B cell (primary cell): Measurements from ENCODE around the gene PCDH15.

Experiments
- EZH2 ChIP-seq: IDR thresholded peaks from 2 replicates; pipeline ENCODE4 v1.6.1; 2012; ENCODE audit warnings: borderline replicate concordance, low read depth, mild to moderate bottlenecking, moderate library complexity, low read length; ENCODE audit not compliant: insufficient read depth, poor library complexity, severe bottlenecking
- TF ChIP-seq, protein P1 (sequence below): fragments of 200-600 bp; IDR thresholded peaks from one replicate; pipeline ENCODE4 v1.8.0; 2022; ENCODE audit warnings: antibody characterized with exemption, mild to moderate bottlenecking

DNA sequence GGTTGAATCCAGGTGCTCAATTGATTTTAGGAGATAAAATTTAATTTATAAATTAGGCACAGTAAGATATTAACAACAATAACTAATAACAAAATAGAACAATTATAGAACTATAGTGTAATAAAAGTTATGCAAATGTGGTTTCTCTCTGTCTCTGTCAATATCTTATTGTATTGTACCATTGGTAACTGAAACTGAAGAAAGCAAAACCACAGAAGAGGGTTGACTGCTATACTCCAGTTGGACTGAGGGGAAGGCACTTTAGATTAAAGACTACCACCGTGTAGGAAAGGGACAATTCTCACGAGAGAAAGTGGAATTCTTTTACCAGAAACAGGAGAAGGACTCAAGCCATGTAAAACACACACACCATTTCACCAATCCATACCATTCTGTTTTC, 967.1 kb downstream of the PCDH15 start:
- TF ChIP-seq, protein P1, sequence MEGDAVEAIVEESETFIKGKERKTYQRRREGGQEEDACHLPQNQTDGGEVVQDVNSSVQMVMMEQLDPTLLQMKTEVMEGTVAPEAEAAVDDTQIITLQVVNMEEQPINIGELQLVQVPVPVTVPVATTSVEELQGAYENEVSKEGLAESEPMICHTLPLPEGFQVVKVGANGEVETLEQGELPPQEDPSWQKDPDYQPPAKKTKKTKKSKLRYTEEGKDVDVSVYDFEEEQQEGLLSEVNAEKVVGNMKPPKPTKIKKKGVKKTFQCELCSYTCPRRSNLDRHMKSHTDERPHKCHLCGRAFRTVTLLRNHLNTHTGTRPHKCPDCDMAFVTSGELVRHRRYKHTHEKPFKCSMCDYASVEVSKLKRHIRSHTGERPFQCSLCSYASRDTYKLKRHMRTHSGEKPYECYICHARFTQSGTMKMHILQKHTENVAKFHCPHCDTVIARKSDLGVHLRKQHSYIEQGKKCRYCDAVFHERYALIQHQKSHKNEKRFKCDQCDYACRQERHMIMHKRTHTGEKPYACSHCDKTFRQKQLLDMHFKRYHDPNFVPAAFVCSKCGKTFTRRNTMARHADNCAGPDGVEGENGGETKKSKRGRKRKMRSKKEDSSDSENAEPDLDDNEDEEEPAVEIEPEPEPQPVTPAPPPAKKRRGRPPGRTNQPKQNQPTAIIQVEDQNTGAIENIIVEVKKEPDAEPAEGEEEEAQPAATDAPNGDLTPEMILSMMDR = no peak
- TF ChIP-seq EZH2 = no peak
